NCI-H69 (cell line): ENCODE measurements around the gene GMCL2.
A peak's percentile ranks its signal among the peaks of the same experiment; 100 is the strongest.

Experiments
- DNase-seq: peaks from one replicate; lab custom pipeline; 2025; lab: John Stamatoyannopoulos, UW

GMCL2 gene

GRCh38 chr5:178182158-178182876, 4.9 kb downstream of the GMCL2 start:
- DNase-seq, result peak; percentile 13

- peak; percentile 24 for DNase-seq
Observed at GRCh38 chr5:178180141-178180863, 6.9 kb downstream of the GMCL2 start.

GRCh38 chr5:178177569-178177968, 9.6 kb downstream of the GMCL2 start:
- no peak for DNase-seq

GRCh38 chr5:178176791-178177190, 10.4 kb downstream of the GMCL2 start:
- DNase-seq, result no peak

GRCh38 chr5:178174456-178174855, 12.7 kb downstream of the GMCL2 start:
- DNase-seq, result no peak

GRCh38 chr5:178170455-178170854, 16.7 kb downstream of the GMCL2 start:
- no peak for DNase-seq

- no peak for DNase-seq
Observed at GRCh38 chr5:178165581-178165980, 21.6 kb downstream of the GMCL2 start.

- DNase-seq, result peak; percentile 92
Observed at GRCh38 chr5:178163772-178164735, 23.1 kb downstream of the GMCL2 start.

- no peak for DNase-seq
Observed at GRCh38 chr5:178162481-178162880, 24.7 kb downstream of the GMCL2 start.

GRCh38 chr5:178160176-178160575, 27.0 kb downstream of the GMCL2 start:
- DNase-seq, result no peak

GRCh38 chr5:178155065-178155464, 32.1 kb downstream of the GMCL2 start:
- DNase-seq, result no peak

GRCh38 chr5:178153530-178154340, 33.4 kb downstream of the GMCL2 start, which contains the start of gene NHP2:
TSS of gene NHP2 (minus strand) at chr5:178153885. CDS start at chr5:178153817, 68 bp downstream.
- DNase-seq, result peak; percentile 99

- peak; percentile 42 for DNase-seq
Observed at GRCh38 chr5:178152491-178153444, 34.4 kb downstream of the GMCL2 start.

GRCh38 chr5:178150977-178151734, 36.0 kb downstream of the GMCL2 start:
- no peak for DNase-seq

GRCh38 chr5:178149199-178149932, 37.8 kb downstream of the GMCL2 start:
- no peak for DNase-seq

- DNase-seq, result no peak
Observed at GRCh38 chr5:178147406-178147805, 39.8 kb downstream of the GMCL2 start.

- peak; percentile 73 for DNase-seq
Observed at GRCh38 chr5:178145965-178146820, 41.0 kb downstream of the GMCL2 start.

GRCh38 chr5:178143901-178144300, 43.3 kb downstream of the GMCL2 start:
- peak; percentile 11 for DNase-seq
